Measurements from ENCODE around the gene STX4. TPM values are rescaled to one million over a fixed set of nuclear protein-coding genes. Genes with fewer than 3 reads are reported as not detected.

The STX4 gene
- total RNA-seq, 2 donors from 2014 or later = 85.1 to 92.0 TPM

DNA sequence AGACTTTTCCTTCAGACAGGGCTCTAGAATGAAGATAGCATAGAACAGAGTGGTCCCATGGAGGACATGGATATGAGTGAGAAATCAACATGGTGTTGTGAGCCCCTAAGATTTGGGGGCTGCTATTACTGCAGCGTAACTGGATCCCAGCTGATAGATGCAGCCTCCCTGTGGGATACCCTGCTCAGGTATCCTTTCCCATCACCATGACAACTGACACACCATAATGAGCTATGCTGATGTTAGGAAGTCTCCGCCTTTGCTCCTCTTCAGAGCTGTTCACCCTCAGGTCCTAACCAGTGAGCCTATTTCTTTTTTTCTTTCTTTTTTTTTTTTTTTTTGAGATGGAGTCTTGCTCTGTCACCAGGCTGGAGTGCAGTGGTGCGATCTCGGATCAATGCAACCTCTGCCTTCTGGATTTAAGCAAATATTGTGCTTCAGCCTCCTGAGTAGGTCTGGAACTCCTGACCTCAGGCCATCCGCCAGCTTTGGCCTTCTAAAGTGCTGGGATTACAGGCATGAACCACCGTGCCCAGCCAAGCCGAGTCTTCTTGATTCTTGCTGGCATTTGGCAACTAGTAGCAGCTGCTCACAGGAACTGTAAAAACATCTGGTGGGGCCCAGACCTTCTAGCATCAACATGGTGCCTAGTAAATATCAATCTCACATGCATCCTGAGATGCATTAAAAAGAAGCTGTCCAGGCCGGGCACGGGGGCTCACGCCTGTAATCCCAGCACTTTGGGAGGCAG, 17.1 kb downstream of the STX4 start:
- no peak for ATAC-seq
- no peak for DNase-seq (ENCODE audit: low spot score)
- Mint-ChIP-seq H3K4me1 (ENCODE audit: low read depth in 2 of 2) (peaks cover 3 to 9% of the 10 kb centered on the region in 2 donors), H3K9me3 (no peaks in the 10 kb centered on the region), H3K36me3 (no peaks in the 10 kb centered on the region), H3K27me3 (no peaks in the 10 kb centered on the region), H3K27ac (no peak overlapping the region), H3K4me3 (no peak overlapping the region)

DNA sequence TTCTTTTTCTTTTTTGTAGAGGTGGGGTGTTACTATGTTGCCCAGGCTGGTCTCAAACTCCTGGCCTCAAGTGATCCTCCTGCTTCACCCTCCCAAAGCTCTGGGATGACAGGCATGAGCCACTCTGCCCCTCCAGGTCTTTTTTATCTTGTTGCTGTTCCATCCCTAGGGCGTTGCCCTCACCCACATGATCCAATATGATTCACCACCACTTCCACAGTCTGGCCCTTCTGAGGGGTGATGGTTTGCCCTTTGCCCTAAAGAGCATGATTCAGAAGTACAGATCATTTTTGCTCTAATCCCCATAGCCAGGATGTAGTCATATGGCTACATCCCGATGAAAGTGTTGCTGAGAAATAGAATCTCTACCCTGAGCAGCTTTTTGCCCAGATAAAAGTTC, 18.8 kb downstream of the STX4 start:
- peaks cover 3 to 9% of the 10 kb centered on the region in 2 donors for H3K4me1 Mint-ChIP-seq (ENCODE audit: low read depth in 2 of 2)
- no peaks in the 10 kb centered on the region for H3K27me3 Mint-ChIP-seq
- H3K36me3 Mint-ChIP-seq = no peaks in the 10 kb centered on the region
- H3K9me3 Mint-ChIP-seq = no peaks in the 10 kb centered on the region
- no peak overlapping the region for H3K4me3 Mint-ChIP-seq
- ATAC-seq (peak in 1 of 2 donors; percentile 48), DNase-seq (ENCODE audit: low spot score) (no peak)
- no peak overlapping the region for H3K27ac Mint-ChIP-seq

DNA sequence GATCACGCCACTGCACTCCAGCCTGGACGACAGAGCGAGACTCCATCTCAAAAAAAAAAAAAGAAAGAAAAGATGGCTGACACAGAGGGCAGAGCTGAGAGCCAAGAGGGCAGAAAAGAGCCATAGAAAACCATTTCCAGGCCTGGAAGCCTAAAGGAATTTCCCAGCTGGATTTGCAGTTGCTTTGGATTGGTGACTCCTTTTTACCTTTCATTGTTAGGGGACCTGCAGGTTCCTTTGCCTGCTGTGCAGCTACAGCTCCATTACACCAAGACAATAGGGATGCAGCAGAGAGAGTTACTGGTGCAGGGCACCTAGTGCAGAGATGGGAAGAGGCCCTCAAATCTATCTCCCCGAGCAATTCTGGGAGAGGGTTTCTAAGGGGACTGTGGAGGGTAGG, 22.3 kb downstream of the STX4 start:
- Mint-ChIP-seq H3K4me3 (no peak overlapping the region), H3K36me3 (no peaks in the 10 kb centered on the region), H3K27me3 (no peaks in the 10 kb centered on the region), H3K27ac (no peak overlapping the region), H3K9me3 (no peaks in the 10 kb centered on the region), H3K4me1 (ENCODE audit: low read depth in 2 of 2) (peaks cover 8 to 9% of the 10 kb centered on the region in 2 donors)
- ATAC-seq = no peak
- DNase-seq (ENCODE audit: low spot score) = no peak

DNA sequence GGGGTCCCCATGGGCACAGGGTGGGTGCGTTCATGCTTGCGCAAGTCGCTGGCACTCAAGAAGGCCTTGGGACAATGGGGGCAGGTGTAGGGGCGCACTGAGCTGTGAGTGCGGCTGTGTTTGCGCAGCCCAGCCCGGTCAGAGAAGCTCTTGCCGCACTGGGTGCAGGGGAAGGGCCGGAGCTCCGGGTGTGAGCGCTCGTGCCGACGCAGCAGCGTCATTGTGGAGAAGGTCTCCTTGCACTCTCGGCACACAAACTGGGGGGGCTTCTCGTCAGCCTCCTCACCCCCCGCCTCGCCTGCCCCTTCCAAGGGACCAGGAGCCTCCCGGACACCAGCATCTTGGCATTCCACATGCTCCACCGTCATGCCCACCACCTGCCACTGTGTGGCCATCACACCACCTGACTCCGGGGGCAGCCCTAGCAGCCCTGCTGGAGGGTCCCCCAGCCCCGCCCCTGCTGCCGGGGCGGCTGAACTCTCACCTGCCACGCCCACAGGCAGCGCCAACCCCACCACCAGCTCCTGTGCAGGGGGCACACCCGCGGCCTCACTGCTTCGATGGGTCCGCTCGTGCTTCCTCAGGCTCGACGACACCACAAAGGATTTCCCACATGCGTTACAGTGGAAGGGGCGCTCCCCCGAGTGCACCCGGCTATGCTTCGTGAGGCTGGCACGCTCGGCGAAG, 27.9 kb downstream of the STX4 start:
- H3K27ac Mint-ChIP-seq = no peak overlapping the region
- no peaks in the 10 kb centered on the region for H3K9me3 Mint-ChIP-seq
- no peaks in the 10 kb centered on the region for H3K27me3 Mint-ChIP-seq
- no peak overlapping the region for H3K4me3 Mint-ChIP-seq
- peaks cover 32 to 40% of the 10 kb centered on the region in 2 donors for H3K4me1 Mint-ChIP-seq (ENCODE audit: low read depth in 2 of 2)
- DNase-seq (ENCODE audit: low spot score) (peak; percentile 56), ATAC-seq (no peak)
- H3K36me3 Mint-ChIP-seq = no peaks in the 10 kb centered on the region

DNA sequence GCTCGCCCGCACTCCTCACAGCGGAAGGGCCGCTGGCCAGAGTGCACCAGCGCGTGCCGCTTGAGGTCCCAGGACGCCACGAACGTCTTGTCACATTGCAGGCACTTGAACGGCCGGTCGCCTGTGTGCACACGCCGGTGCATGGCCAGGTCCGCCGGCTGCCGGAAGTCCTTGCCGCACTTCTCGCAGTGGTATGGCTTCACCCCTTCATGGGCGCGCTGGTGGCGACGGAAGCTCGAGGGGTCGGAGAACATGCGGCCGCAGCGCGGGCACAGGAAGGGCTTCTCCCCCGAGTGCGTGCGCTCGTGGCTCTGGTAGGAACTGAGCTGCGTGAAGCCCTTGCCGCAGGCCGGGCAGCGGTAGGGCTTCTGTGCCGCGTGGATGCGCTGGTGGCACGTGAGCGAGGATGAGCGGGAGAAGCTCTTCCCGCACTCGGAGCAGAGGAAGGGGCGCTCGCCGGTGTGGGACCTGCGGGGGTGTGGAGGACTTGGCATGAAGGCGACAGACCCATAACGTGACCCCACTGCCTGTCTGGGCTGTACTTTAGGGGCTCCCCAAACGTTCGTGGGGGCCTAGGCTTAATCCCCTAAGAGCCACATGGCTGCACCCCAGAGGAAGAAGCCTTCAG, 28.6 kb downstream of the STX4 start:
- DNase-seq (ENCODE audit: low spot score) (peak; percentile 60), ATAC-seq (no peak)
- Mint-ChIP-seq H3K36me3 (no peaks in the 10 kb centered on the region), H3K27ac (no peak overlapping the region), H3K4me1 (ENCODE audit: low read depth in 2 of 2) (peaks cover 34 to 41% of the 10 kb centered on the region in 2 donors), H3K4me3 (no peak overlapping the region), H3K9me3 (no peaks in the 10 kb centered on the region), H3K27me3 (no peaks in the 10 kb centered on the region)

DNA sequence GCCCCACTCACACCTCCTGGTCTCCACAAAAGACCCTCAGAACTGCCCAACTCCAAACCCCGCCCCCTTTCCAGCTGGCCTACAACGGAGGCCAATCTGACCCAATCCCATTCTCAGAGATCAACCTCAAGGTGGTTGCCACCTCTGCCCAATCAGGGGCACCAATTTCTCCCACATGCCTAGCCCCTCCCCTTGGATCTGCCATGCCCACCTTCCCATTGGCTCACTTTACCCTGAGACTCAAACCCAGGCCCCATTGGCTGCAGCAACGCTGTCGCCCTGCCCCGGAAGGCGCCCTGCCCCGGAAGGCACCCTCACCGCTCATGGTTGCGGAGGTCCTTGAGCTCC, 30.1 kb downstream of the STX4 start:
- ATAC-seq (peak; percentile 8 to 57), DNase-seq (ENCODE audit: low spot score) (peak; percentile 60)
- Mint-ChIP-seq H3K36me3 (no peaks in the 10 kb centered on the region), H3K27me3 (no peaks in the 10 kb centered on the region), H3K27ac (peak overlapping the region; percentile 80 to 91), H3K9me3 (no peaks in the 10 kb centered on the region), H3K4me3 (peak overlapping the region; percentile 85), H3K4me1 (ENCODE audit: low read depth in 2 of 2) (peaks cover 34 to 46% of the 10 kb centered on the region in 2 donors)

DNA sequence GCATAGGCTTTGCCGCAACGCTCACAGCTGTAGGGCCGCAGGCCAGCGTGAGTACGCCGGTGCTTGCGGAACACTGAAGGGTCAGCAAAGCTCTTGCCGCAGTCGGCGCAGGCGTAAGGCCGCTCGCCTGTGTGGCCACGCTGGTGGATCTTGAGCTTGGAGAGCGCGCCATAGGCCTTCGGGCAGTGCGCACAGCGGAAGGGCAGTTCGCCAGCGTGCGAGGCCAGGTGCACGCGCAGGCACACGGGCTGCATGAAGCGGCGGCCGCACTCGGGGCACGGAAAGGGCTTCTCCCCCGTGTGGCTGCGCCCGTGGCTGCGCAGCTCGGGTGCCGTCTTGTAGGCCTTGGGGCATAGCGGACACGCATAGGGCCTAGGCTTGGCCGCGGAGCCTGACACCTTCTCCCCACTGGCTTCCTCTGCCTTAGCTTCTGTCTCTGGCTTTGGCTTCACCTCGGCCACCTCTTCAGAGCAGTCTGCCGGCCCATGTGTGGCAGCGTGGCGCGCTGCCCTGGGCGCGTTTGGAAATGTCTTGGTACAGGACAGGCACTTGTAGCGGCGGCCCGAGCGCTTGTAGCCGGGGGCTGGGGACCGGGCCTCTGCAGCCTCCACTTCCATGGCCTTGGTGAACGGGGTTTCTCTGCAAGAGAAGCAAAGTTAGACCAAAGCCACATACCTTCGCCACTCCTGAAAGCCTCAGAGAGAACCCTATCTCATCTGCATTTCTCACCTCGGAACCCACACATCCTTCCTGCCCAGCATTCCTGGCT, 30.7 kb downstream of the STX4 start:
- H3K27me3 Mint-ChIP-seq = no peaks in the 10 kb centered on the region
- DNase-seq (ENCODE audit: low spot score) (peak; percentile 76), ATAC-seq (peak; percentile 87 to 89)
- H3K4me3 Mint-ChIP-seq = peak overlapping the region; percentile 85
- peaks cover 36 to 47% of the 10 kb centered on the region in 2 donors for H3K4me1 Mint-ChIP-seq (ENCODE audit: low read depth in 2 of 2)
- H3K27ac Mint-ChIP-seq = peak overlapping the region; percentile 80 to 91
- H3K36me3 Mint-ChIP-seq = no peaks in the 10 kb centered on the region
- no peaks in the 10 kb centered on the region for H3K9me3 Mint-ChIP-seq

DNA sequence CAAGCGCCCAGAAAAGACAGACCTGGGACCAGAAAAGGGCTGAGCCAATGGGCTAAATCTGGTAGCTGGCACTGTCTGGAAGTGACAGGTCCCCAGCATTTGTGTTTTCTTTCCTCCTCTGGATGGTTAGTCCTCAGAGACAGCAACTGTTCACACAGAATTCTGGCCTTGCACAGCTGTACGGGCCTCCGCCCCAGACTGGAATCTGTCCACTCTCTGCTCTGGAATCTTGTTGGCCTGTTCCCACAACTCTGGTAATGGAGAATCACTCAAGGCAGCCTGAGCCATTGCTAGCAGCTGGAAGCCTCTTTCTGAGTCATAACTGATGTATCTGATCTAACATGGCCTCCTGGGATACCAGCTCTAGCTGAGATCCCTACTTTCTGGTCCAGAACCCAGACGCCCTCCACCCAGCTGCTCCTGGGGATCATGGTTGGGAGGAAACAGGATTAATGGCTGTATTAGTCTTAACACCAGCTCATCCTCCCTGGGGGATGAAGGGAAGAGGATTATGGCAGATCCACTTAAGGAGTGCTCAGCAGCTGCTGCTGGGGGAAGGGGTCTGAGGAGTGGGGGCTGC, 31.6 kb downstream of the STX4 start:
- Mint-ChIP-seq H3K9me3 (no peaks in the 10 kb centered on the region), H3K27me3 (no peaks in the 10 kb centered on the region), H3K36me3 (no peaks in the 10 kb centered on the region), H3K4me1 (ENCODE audit: low read depth in 2 of 2) (peaks cover 41 to 53% of the 10 kb centered on the region in 2 donors), H3K4me3 (peak overlapping the region; percentile 85), H3K27ac (peak overlapping the region; percentile 80 to 91)
- ATAC-seq (no peak), DNase-seq (ENCODE audit: low spot score) (no peak)

DNA sequence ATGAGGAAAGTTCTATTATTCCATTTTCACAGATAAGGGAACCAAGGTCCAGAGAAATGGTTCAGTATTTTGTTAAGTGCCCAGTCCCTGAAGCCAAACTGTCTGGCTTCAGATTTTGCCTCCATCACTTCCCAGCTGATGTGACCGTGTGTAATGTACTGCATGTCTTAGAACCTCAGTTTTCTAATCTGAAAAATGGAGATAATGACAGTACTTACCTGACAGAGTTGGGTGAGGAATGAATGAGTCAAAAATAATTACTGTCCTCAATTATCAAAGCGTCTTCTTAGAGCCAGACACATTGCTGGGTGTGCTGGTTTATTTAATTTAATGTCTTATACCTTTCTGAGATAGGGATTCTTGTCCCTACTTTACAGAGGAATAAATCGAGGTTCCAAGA, 34.0 kb downstream of the STX4 start:
- Mint-ChIP-seq H3K9me3 (no peaks in the 10 kb centered on the region), H3K27ac (no peak overlapping the region), H3K27me3 (no peaks in the 10 kb centered on the region), H3K4me1 (ENCODE audit: low read depth in 2 of 2) (peaks cover 49 to 51% of the 10 kb centered on the region in 2 donors), H3K36me3 (peaks cover 1% of the 10 kb centered on the region), H3K4me3 (no peak overlapping the region)
- DNase-seq (ENCODE audit: low spot score) (no peak), ATAC-seq (no peak)

DNA sequence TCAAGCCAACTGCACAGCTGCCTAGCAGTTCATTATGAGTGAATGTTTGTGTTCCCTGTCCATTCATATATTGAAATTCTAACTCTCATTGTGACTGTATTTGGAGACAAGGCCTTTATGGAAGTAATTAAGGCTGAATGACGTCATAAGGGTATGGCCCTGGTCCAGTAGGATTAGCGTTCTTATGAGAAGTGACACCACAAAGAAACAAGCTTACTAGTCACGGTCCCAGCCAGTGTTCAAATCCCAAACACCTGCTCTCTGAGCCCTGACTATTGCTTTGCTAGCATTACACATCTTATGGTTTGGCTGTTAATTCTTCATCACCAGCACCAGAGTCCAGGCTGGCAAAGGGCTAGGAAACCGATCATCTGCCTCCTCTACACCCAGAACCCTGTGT, 38.5 kb downstream of the STX4 start:
- peak overlapping the region; percentile 98 for H3K4me3 Mint-ChIP-seq
- H3K4me1 Mint-ChIP-seq (ENCODE audit: low read depth in 2 of 2) = peaks cover 32 to 33% of the 10 kb centered on the region in 2 donors
- DNase-seq (ENCODE audit: low spot score) (no peak), ATAC-seq (no peak)
- peak overlapping the region; percentile 92 to 93 for H3K27ac Mint-ChIP-seq
- H3K36me3 Mint-ChIP-seq = peaks cover 13% of the 10 kb centered on the region
- H3K9me3 Mint-ChIP-seq = no peaks in the 10 kb centered on the region
- no peaks in the 10 kb centered on the region for H3K27me3 Mint-ChIP-seq

DNA sequence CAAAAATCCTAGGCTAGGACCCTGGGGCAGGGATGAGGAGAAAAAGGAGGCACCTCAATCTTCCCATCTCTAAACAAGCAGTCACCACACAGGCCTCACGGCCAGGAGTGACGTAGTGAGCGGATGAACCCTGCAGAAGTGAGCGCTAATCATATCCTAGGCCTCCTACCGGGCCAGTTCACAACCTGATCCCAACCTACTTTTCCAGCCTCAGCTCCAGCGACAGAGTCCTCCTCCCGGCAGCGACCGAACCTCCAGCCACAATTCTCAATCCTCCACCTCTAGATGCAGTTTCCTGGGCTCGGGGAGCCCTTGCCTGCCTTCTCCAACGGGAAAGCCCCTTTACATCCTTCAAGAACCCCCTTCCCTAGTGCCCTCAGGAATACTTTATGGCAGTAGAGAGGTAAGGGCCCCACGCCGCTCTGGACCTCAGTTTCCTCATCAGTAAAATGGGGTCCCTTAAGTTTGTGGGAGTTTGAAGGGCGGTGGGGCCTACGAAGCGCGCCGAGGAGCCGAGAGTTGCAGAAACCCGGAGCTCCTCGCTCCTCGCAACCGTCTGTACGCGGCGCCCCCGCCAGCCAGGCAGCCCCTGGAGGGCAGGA, 39.3 kb downstream of the STX4 start:
- DNase-seq (ENCODE audit: low spot score) = no peak
- peak overlapping the region; percentile 98 for H3K4me3 Mint-ChIP-seq
- peaks cover 30 to 33% of the 10 kb centered on the region in 2 donors for H3K4me1 Mint-ChIP-seq (ENCODE audit: low read depth in 2 of 2)
- H3K36me3 Mint-ChIP-seq = peaks cover 13% of the 10 kb centered on the region
- H3K27me3 Mint-ChIP-seq = no peaks in the 10 kb centered on the region
- no peaks in the 10 kb centered on the region for H3K9me3 Mint-ChIP-seq
- no peak for ATAC-seq
- H3K27ac Mint-ChIP-seq = peak overlapping the region; percentile 92 to 93

DNA sequence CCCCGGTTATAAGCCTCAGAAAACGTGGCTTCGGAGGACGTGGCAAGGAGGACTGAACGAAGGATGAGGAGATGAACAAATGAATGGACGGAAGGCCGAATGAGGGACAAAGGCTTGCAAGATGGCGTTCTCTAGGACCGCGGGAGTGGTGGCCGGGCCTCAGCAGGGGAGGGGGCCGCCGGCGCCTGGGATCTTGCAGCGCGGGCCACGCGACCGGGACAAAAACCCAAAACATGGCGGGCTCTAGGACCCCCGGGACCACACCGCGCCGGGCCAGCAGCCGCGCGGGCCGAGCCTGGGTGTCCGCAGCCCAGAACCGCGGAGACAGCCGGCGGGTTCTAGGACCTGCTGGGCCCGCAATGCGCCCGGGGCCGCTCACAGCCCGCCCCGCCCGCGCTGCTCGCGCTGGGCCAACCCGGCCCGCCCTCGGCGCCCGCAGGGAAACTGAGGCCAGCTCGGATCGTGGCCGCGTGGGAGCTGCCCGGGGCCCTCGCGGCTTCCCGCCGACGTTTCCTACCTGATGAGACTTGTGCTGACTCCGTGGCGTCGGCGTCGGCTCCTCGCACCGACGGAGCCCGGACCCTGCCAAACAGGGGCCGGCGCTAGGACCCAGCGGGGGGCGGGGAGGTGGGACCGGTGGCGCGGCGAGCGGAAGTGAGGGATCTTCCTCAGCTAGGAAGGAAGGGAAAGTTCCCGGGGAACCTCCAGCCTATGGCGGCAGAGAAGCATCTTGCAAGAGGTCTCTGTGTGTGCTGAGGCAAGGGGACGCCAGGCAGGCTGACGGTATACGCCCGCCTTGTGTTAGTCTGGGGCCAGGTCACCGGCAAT, 40.0 kb downstream of the STX4 start:
- Mint-ChIP-seq H3K27ac (peak overlapping the region; percentile 92 to 93), H3K4me1 (ENCODE audit: low read depth in 2 of 2) (peaks cover 34 to 40% of the 10 kb centered on the region in 2 donors), H3K4me3 (peak overlapping the region; percentile 98), H3K36me3 (peaks cover 13% of the 10 kb centered on the region), H3K9me3 (no peaks in the 10 kb centered on the region), H3K27me3 (no peaks in the 10 kb centered on the region)
- ATAC-seq (peak; percentile 75 to 86), DNase-seq (ENCODE audit: low spot score) (peak; percentile 94)

Data from natural killer cell treated with Interleukin-12 subunit alpha and Interleukin-12 subunit beta and Interleukin-15 and Interleukin-18, amount 100 ng/mL, for 72 hours (primary cell).